K562 (cell line): ENCODE results near the gene TCF21.

Experiments
- CTCF ChIP-seq, 3 experiments: IDR thresholded peaks in 2 of 3; conservative IDR thresholded peaks in 1 of 3; 2 replicates each; pipeline ENCODE4 v1.5.1; 2011 to 2012; ENCODE audit warnings: low read length in 3 of 3, mild to moderate bottlenecking in 3 of 3, control low read depth in 2 of 3, improper control_type of control experiment in 1 of 3, inconsistent platforms in 1 of 3, low read depth in 1 of 3, mixed read lengths in 1 of 3, moderate library complexity in 1 of 3; ENCODE audit not compliant: insufficient read depth in 2 of 3
- KDM1A ChIP-seq, 2 experiments: fragments of 450-650 bp; IDR thresholded peaks; 2 replicates each; pipeline ENCODE4 v1.6.1; 2016; ENCODE audit warnings: mild to moderate bottlenecking in 2 of 2
- RAD21 ChIP-seq, 2 experiments: fragments of 250-450 bp in 1 of 2; fragments of 450-650 bp in 1 of 2; sonication (Bioruptor Pico) in 1 of 2; formaldehyde crosslinking in 1 of 2; IDR thresholded peaks in 1 of 2; conservative IDR thresholded peaks in 1 of 2; 2 replicates each; pipeline versions ENCODE4 v1.4.0 to v1.8.0; 2020 to 2022; ENCODE audit warnings: mild to moderate bottlenecking in 2 of 2, moderate library complexity in 1 of 2
- RFX5 ChIP-seq: IDR thresholded peaks from 2 replicates; pipeline ENCODE4 v1.6.1; 2011; ENCODE audit warnings: low read depth, mild to moderate bottlenecking, improper control_type of control experiment, low read length
- RNF2 ChIP-seq: sonication (generic); IDR thresholded peaks from 2 replicates; pipeline ENCODE4 v1.6.1; 2016
- SMAD1 ChIP-seq: fragments of 150-350 bp; IDR thresholded peaks from 2 replicates; pipeline ENCODE4 v1.6.1; 2014; ENCODE audit warnings: low read length, low read depth; ENCODE audit not compliant: partially characterized antibody
- TFAM ChIP-seq: fragments of 250-450 bp; sonication (Bioruptor Pico); conservative IDR thresholded peaks from 2 replicates; pipeline ENCODE4 v1.5.0; 2021; ENCODE audit warnings: mild to moderate bottlenecking, moderate library complexity
- TSHZ1 ChIP-seq: fragments of 250-450 bp; sonication (Bioruptor Pico); IDR thresholded peaks from 2 replicates; pipeline ENCODE4 v1.4.0; 2020; ENCODE audit warnings: mild to moderate bottlenecking, moderate library complexity
- ZNF282 ChIP-seq: sonication (generic); formaldehyde crosslinking; IDR thresholded peaks from 2 replicates; pipeline ENCODE4 v1.8.1; 2023; ENCODE audit warnings: missing genetic modification reagents
- ZNF561 ChIP-seq: fragments of 450-650 bp; formaldehyde crosslinking; conservative IDR thresholded peaks from 2 replicates; pipeline ENCODE4 v1.4.0; 2020; ENCODE audit warnings: mild to moderate bottlenecking, moderate library complexity

- no peak for TF ChIP-seq ZNF282 (CRISPR knock-in tag)
- no peak for TF ChIP-seq CTCF (IDR thresholded peaks at IDR 0.05 in 2 of 3, conservative IDR thresholded peaks at IDR 0.05 in 1 of 3; ENCODE audit: insufficient read depth in 2 of 3, low read depth in 1 of 3, low read length in 3 of 3)
- no peak for TF ChIP-seq RFX5
- no peak for TF ChIP-seq SMAD1
- TF ChIP-seq TFAM = no peak
- no peak for TF ChIP-seq RAD21 (CRISPR knock-in tag; conservative IDR thresholded peaks at IDR 0.05 in 1 of 2, IDR thresholded peaks at IDR 0.05 in 1 of 2)
- TF ChIP-seq ZNF561 (CRISPR knock-in tag) = no peak
- TF ChIP-seq RNF2 = no peak
- TF ChIP-seq TSHZ1 = no peak
- TF ChIP-seq KDM1A (IDR thresholded peaks at IDR 0.05) = no peak
These were observed 25.7 kb upstream of the TCF21 start for GRCh38 chr6:133863228-133863627.
